ENCODE data around the gene RGS4.

The RGS4 gene

DNA sequence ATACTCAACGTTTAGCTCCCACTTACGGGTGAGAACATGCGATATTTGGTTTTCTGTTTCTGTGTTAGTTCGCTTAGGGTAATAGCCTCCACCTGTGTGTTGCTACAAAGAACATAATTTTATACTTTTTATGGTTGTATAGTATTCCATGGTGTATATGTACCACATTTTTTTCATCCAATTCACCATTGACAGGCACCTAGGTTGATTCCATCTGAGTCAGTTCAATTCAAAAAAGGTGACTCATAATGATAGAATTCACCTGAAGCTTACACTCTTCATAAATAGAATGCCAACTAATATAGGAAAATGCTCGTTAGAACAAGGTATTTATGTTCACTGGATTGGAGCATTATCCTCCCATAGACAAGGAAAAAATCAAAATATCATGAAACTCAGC is 38.5 kb downstream of the RGS4 start:
- no peak overlapping the region for H3K27ac ChIP-seq (ENCODE audit: poor library complexity, severe bottlenecking)
- no peaks in the 10 kb centered on the region for H3K4me1 ChIP-seq (ENCODE audit: insufficient read depth, poor library complexity, severe bottlenecking)
- no peaks in the 10 kb centered on the region for H3K9me3 ChIP-seq (ENCODE audit: severe bottlenecking)
- no peaks in the 10 kb centered on the region for H3K27me3 ChIP-seq (ENCODE audit: insufficient read depth, poor library complexity, severe bottlenecking)
- DNase-seq (ENCODE audit: low spot score) = no peak
- no peak for TF ChIP-seq CTCF (IDR thresholded peaks at IDR 0.05; ENCODE audit: poor library complexity, severe bottlenecking)
- H3K36me3 ChIP-seq (ENCODE audit: low read depth) = no peaks in the 10 kb centered on the region
- 0 out of 3 replicates have a peak, but pooled peaks have one; percentile 19 for ATAC-seq (ENCODE audit: low read depth)
- no peak overlapping the region for H3K4me3 ChIP-seq (ENCODE audit: severe bottlenecking)

DNA sequence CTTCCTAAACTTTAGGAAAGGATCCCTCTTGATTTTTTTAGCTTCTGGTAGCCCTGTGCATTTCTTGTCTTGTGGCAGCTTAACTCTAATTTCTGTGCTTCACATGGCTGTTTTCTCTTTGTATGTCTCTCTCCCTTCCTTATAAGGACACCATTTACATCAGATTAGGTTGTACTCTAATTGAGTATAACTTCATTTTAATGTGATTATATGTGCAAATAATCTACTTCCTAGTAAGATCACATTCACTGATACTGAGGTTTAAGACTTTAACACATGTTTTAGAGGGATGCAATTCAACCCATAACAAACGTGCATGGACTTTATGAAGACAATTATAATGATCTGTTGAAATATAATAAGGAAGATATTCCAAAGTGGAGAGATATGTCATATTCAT is 46.7 kb downstream of the RGS4 start:
- no peak overlapping the region for H3K4me3 ChIP-seq (ENCODE audit: severe bottlenecking)
- H3K27me3 ChIP-seq (ENCODE audit: insufficient read depth, poor library complexity, severe bottlenecking) = no peaks in the 10 kb centered on the region
- no peak overlapping the region for H3K27ac ChIP-seq (ENCODE audit: poor library complexity, severe bottlenecking)
- ATAC-seq (ENCODE audit: low read depth) (no peak), DNase-seq (ENCODE audit: low spot score) (no peak)
- H3K4me1 ChIP-seq (ENCODE audit: insufficient read depth, poor library complexity, severe bottlenecking) = no peaks in the 10 kb centered on the region
- TF ChIP-seq CTCF (IDR thresholded peaks at IDR 0.05; ENCODE audit: poor library complexity, severe bottlenecking) = no peak
- no peaks in the 10 kb centered on the region for H3K36me3 ChIP-seq (ENCODE audit: low read depth)
- H3K9me3 ChIP-seq (ENCODE audit: severe bottlenecking) = no peaks in the 10 kb centered on the region

- Histone ChIP-seq H3K9me3 (ENCODE audit: severe bottlenecking) (no peaks in the 10 kb centered on the region), H3K4me1 (ENCODE audit: insufficient read depth, poor library complexity, severe bottlenecking) (no peaks in the 10 kb centered on the region), H3K4me3 (ENCODE audit: severe bottlenecking) (no peak overlapping the region), H3K36me3 (ENCODE audit: low read depth) (no peaks in the 10 kb centered on the region), H3K27me3 (ENCODE audit: insufficient read depth, poor library complexity, severe bottlenecking) (no peaks in the 10 kb centered on the region), H3K27ac (ENCODE audit: poor library complexity, severe bottlenecking) (no peak overlapping the region)
- TF ChIP-seq CTCF (IDR thresholded peaks at IDR 0.05; ENCODE audit: poor library complexity, severe bottlenecking) = no peak
- no peak for DNase-seq (ENCODE audit: low spot score)
- no peak for ATAC-seq (ENCODE audit: low read depth)
Measured at GRCh38 chr1:163119707-163120106, 50.5 kb downstream of the RGS4 start.

DNA sequence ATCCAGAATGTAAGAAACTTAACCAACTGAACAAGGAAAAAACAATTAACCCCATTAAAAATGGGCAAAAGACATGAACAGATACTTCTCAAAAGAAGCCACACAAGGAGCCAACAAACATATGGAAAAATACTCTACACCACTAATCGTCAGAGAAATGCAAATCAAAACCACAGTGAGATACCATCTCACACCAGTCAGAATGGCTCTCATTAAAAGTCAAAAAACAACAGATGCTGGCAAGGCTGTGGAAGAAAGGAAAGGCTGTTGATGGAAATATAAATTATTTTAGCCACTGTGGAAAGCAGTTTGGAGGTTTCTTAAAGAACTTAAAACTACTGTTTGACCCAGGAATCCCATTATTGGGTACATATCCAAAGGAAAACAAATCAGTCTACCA is 51.2 kb downstream of the RGS4 start:
- ATAC-seq (ENCODE audit: low read depth) = no peak
- DNase-seq (ENCODE audit: low spot score) = no peak
- Histone ChIP-seq H3K4me3 (ENCODE audit: severe bottlenecking) (no peak overlapping the region), H3K9me3 (ENCODE audit: severe bottlenecking) (no peaks in the 10 kb centered on the region), H3K4me1 (ENCODE audit: insufficient read depth, poor library complexity, severe bottlenecking) (no peaks in the 10 kb centered on the region), H3K27me3 (ENCODE audit: insufficient read depth, poor library complexity, severe bottlenecking) (no peaks in the 10 kb centered on the region), H3K36me3 (ENCODE audit: low read depth) (no peaks in the 10 kb centered on the region), H3K27ac (ENCODE audit: poor library complexity, severe bottlenecking) (no peak overlapping the region)
- no peak for TF ChIP-seq CTCF (IDR thresholded peaks at IDR 0.05; ENCODE audit: poor library complexity, severe bottlenecking)

DNA sequence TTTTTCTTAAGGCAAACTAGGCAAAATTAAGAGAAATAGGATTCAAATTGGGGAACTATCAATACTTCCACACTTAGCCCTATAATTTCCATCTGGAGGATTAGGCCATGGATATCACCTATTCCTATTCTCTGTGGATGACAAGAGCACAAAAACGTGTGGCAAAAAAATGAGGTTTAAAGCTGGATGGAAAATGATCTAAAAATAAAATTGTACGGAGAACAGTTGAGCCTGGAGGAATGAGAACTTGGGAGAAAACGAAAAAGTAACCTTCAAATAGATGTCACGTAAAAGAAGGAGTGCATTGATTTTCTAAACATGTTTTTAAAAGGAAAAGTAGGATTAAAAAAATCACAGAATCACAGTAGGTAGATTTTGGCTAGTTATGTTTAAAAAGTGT is 55.7 kb downstream of the RGS4 start:
- peaks cover under 1% of the 10 kb centered on the region for H3K9me3 ChIP-seq (ENCODE audit: severe bottlenecking)
- no peak for TF ChIP-seq CTCF (IDR thresholded peaks at IDR 0.05; ENCODE audit: poor library complexity, severe bottlenecking)
- no peak for ATAC-seq (ENCODE audit: low read depth)

More for the DNA sequence above, 55.7 kb downstream of the RGS4 start:
- H3K4me1 ChIP-seq (ENCODE audit: insufficient read depth, poor library complexity, severe bottlenecking) = no peaks in the 10 kb centered on the region
- no peak overlapping the region for H3K27ac ChIP-seq (ENCODE audit: poor library complexity, severe bottlenecking)
- no peaks in the 10 kb centered on the region for H3K27me3 ChIP-seq (ENCODE audit: insufficient read depth, poor library complexity, severe bottlenecking)
- DNase-seq (ENCODE audit: low spot score) = no peak
- no peaks in the 10 kb centered on the region for H3K36me3 ChIP-seq (ENCODE audit: low read depth)
- H3K4me3 ChIP-seq (ENCODE audit: severe bottlenecking) = no peak overlapping the region

Data from RWPE2 (cell line).